SK-MEL-5 (cell line): Measurements from ENCODE around the gene NONO. TPM values are rescaled to one million over a fixed set of nuclear protein-coding genes. Genes with fewer than 3 reads are reported as not detected.
"Not testable (repeated sequence)": the region's sequence is repeated elsewhere in the genome, so short reads cannot be mapped to it uniquely, and the experiment has no call there.

ENCODE experiments used
- DNase-seq: peaks from one replicate; pipeline ENCODE4 v3.0.0-alpha.2; 2016; ENCODE audit warnings: low read depth, low spot score
- in situ Hi-C: cut with HindIII; loops from 2 replicates; pipeline ENCODE4 v1.10.0; 2016; ENCODE audit warnings: low sequenced_read_pairs, high pct_unique_total_duplicates, low pct_unique_long_range_greater_than_20kb
- total RNA-seq: library from RNA; depleted of rRNA; stranded (reverse); fragments of >200 nt; shearing (Covaris generic); gene quantifications from 2 replicates; pipeline ENCODE4 v1.2.3, GENCODE V29; 2014; rRNA removed

The NONO gene
- total RNA-seq, 1 experiment from 2014 or later: 496 TPM

DNA sequence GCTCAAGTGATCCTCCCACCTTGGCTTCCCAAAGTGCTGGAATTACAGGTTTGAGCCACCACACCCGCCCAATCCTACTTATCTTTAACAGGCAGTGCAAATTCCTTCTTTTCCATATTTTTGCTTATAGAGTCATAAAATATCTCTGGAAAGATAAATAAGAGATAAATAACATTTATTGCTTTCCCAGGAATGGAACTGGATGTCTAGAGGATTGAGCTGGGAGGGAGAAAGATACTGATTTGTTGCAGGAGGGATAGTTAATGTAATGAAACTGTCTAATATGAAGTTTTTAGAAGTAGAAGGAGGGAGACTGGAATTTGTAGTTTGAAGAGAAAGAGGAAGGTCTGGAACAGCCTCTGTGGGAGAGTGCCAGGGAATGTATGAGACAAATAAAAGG lies 38.3 kb downstream of the NONO start:
- in situ Hi-C loops: no loop called here
- no peak for DNase-seq

DNA sequence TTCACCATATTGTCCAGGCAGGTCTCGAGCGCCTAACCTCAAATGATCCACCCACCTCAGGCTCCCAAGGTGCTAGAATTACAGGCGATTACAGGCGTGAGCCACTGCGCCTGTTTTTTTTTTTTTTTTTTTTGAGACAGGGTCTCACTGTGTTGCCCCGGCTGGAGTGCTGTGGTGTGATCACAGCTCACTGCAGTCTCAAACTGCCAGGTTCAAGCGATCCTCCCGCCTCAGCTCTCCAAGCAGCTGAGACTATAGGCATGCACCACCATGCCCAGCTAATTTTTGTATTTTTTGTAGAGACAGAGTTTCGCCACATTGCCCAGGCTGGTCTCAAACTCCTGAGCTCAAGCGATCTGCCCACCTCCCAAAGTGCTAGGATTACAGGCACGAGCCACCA lies 41.0 kb downstream of the NONO start:
- in situ Hi-C loops, DNase-seq: not testable (repeated sequence)

DNA sequence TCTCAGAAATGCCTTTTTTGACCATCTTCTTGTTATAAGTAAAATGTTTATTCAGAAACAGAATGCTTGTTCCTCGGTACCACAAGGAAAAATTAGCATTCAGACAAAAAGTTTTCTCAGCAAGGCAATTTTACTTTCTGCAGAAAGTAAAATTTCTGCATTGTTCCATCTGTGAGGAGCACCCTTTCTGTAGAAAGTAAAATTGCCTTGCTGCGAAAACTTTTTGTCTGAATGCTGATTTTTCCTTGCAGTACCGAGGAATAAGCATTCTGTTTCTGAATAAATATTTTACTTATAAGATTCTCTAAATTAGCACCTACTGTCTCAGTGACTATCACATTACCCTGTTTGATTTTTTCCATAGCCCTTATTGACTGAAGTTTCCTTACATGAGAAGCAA lies 43.0 kb downstream of the NONO start:
- in situ Hi-C loops: no loop called here
- no peak for DNase-seq

DNA sequence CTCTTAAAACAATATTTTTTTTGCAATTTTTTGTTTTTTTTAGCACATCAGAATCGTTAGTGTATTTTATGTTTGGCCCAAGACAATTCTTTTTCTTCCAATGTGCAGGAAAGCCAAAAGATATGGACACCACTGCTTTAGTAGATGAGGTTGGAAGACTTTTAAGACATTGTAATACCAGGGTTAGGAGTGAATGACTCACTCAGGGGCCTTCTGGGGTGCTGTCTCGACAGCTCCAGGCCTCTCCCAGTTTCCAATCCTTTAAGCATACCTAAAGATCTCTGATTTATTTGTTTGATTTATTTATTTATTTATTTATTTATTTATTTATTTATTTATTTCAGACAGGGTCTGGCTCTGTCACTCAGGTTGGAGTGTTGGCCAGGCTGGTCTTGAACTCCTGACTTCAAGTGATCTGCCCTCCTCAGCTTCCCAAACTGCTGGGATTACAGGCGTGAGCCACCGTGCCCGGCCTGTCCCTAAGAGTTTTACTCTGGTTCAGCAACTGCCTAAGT lies 65.8 kb downstream of the NONO start:
- DNase-seq, in situ Hi-C loops: not testable (repeated sequence)

DNA sequence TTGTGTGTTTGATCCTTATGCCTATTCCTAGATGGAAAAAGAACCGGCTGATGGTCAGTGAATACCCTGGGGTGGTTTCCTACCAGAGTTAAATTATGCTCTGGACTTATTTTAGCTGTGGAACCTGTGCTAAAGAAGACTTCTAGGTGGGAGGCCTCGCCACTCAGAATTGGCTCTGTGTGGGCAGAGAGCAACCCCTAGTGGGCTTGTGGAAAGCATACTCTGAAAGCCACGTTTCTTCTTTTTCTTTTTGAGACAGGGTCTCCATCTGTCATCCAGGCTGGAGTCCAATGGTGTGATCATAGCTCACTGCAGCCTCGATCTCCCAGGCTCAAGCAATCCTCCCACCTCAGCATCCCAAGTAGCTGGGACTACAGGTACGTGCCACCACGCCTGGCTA lies 66.4 kb downstream of the NONO start:
- in situ Hi-C loops: not testable (repeated sequence)

More for the DNA sequence above, 66.4 kb downstream of the NONO start:
- DNase-seq: not testable (repeated sequence)

Other genes with a start within 250 kb of the NONO start
- gene SNX12, start 215.3 kb upstream of the NONO start, total RNA-seq: 91.7 and 94.2 TPM in 2 replicates
- gene FOXO4, start 187.8 kb upstream of the NONO start, total RNA-seq: 6.7 TPM in 2 replicates
- not detected in 2 replicates for gene CXorf65, start 176.9 kb upstream of the NONO start, total RNA-seq
- gene IL2RG, start 172.1 kb upstream of the NONO start, total RNA-seq: not detected in 2 replicates
- 13.5 and 14.1 TPM in 2 replicates for gene MED12, start 165.0 kb upstream of the NONO start, total RNA-seq
- gene NLGN3, start 138.8 kb upstream of the NONO start, total RNA-seq: 0.05 and 0.24 TPM in 2 replicates
- gene GJB1, start 60.4 kb upstream of the NONO start, total RNA-seq: 351 and 367 TPM in 2 replicates
- 15.0 and 17.3 TPM in 2 replicates for gene ZMYM3, start 29.5 kb upstream of the NONO start, total RNA-seq
- 0.32 and 0.59 TPM in 2 replicates for gene ITGB1BP2, start 18.1 kb downstream of the NONO start, total RNA-seq
- 13.1 and 14.3 TPM in 2 replicates for gene TAF1, start 82.7 kb downstream of the NONO start, total RNA-seq
- gene OGT, start 249.5 kb downstream of the NONO start, total RNA-seq: 80.3 and 98.0 TPM in 2 replicates